ENCODE data around the gene PNLIPRP1.

DNA sequence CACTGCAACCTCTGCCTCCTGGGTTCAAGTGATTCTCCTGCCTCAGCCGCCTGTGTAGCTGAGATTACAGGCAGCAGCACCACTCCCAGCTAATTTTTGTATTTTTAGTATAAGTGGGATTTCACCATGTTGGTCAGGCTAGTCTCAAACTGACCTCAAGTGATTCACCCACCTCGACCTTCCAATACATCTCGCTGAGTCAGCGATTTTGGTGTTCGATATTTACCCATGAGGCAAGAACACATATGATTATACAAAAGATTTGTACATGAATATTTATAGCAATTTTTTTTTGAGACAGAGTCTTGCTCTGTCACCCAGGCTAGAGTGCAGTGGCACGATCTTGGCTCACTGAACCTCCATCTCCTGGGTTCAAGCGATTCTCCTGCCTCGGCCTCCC lies 25.2 kb upstream of the PNLIPRP1 start:
- TF ChIP-seq, protein P1, sequence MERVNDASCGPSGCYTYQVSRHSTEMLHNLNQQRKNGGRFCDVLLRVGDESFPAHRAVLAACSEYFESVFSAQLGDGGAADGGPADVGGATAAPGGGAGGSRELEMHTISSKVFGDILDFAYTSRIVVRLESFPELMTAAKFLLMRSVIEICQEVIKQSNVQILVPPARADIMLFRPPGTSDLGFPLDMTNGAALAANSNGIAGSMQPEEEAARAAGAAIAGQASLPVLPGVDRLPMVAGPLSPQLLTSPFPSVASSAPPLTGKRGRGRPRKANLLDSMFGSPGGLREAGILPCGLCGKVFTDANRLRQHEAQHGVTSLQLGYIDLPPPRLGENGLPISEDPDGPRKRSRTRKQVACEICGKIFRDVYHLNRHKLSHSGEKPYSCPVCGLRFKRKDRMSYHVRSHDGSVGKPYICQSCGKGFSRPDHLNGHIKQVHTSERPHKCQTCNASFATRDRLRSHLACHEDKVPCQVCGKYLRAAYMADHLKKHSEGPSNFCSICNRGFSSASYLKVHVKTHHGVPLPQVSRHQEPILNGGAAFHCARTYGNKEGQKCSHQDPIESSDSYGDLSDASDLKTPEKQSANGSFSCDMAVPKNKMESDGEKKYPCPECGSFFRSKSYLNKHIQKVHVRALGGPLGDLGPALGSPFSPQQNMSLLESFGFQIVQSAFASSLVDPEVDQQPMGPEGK (CRISPR knock-in tag; IDR thresholded peaks at IDR 0.05; ENCODE audit: borderline replicate concordance) = no peak
- TF ChIP-seq PPARA (CRISPR knock-in tag; IDR thresholded peaks at IDR 0.05; ENCODE audit: borderline replicate concordance) (no peak), ZFP3 (CRISPR knock-in tag; IDR thresholded peaks at IDR 0.05) (no peak), CSDC2 (CRISPR knock-in tag; IDR thresholded peaks at IDR 0.05) (no peak)
- TF ChIP-seq, protein P2, sequence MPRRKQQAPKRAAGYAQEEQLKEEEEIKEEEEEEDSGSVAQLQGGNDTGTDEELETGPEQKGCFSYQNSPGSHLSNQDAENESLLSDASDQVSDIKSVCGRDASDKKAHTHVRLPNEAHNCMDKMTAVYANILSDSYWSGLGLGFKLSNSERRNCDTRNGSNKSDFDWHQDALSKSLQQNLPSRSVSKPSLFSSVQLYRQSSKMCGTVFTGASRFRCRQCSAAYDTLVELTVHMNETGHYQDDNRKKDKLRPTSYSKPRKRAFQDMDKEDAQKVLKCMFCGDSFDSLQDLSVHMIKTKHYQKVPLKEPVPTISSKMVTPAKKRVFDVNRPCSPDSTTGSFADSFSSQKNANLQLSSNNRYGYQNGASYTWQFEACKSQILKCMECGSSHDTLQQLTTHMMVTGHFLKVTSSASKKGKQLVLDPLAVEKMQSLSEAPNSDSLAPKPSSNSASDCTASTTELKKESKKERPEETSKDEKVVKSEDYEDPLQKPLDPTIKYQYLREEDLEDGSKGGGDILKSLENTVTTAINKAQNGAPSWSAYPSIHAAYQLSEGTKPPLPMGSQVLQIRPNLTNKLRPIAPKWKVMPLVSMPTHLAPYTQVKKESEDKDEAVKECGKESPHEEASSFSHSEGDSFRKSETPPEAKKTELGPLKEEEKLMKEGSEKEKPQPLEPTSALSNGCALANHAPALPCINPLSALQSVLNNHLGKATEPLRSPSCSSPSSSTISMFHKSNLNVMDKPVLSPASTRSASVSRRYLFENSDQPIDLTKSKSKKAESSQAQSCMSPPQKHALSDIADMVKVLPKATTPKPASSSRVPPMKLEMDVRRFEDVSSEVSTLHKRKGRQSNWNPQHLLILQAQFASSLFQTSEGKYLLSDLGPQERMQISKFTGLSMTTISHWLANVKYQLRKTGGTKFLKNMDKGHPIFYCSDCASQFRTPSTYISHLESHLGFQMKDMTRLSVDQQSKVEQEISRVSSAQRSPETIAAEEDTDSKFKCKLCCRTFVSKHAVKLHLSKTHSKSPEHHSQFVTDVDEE (CRISPR knock-in tag; IDR thresholded peaks at IDR 0.05) = no peak

Data from SK-N-SH treated with all-trans-retinoic acid at 6 μM for 48 hours (cell line).